GM18511 (cell line): ENCODE results near the gene CDH13.

Experiments
- ATAC-seq: cut with Tn5 transposase; IDR thresholded peaks from one replicate; pipeline ENCODE4 v1.9.1; 2021; ENCODE audit warnings: mild to moderate bottlenecking, moderate library complexity; ENCODE audit not compliant: unreplicated experiment

The CDH13 gene

DNA sequence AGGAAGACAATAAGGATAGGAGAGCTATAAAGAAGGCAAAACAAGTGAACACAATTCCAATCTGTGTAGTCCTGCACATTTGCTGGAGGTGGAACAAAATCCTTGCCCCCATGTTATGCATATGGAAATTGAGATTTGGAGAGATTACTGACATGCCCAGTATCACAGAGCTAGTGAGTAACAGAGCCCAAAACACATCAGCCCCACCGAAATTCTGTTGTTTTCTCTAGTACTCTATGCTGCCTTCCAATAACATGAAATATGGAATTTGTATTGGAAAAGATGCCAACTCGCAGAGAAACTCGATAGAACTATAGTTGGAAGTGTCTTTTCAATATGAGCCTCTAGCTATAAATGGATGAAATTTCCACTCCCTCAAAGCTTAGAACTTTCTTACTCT lies 456.6 kb downstream of the CDH13 start:
- no peak for ATAC-seq

- ATAC-seq, result no peak
Measured at GRCh38 chr16:83085660-83086059, 458.9 kb downstream of the CDH13 start.

GRCh38 chr16:83095941-83096692 lies 469.3 kb downstream of the CDH13 start:
- ATAC-seq, result no peak

DNA sequence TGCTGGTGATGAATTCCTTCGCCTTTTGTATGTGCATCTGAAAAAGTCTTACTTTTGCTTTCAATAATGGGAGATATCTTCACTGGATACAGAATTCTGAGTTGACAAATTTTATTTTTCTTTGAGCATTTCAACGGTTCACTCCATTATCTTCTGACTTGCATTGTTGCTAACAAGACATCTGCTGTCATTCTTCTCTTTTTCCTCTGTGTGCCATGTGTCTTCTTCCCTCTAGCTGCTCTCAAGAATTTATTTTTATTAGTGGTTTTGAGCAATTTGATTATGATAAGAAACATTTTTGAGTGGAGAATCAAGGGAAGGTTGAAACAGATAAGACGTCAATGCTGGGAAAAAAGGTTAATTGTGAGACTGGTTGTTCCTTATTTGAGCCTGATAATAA lies 471.8 kb downstream of the CDH13 start:
- ATAC-seq, result no peak

- no peak for ATAC-seq
Measured at GRCh38 chr16:83100679-83101078, 473.9 kb downstream of the CDH13 start.

GRCh38 chr16:83102336-83102735 lies 475.6 kb downstream of the CDH13 start:
- ATAC-seq, result no peak

DNA sequence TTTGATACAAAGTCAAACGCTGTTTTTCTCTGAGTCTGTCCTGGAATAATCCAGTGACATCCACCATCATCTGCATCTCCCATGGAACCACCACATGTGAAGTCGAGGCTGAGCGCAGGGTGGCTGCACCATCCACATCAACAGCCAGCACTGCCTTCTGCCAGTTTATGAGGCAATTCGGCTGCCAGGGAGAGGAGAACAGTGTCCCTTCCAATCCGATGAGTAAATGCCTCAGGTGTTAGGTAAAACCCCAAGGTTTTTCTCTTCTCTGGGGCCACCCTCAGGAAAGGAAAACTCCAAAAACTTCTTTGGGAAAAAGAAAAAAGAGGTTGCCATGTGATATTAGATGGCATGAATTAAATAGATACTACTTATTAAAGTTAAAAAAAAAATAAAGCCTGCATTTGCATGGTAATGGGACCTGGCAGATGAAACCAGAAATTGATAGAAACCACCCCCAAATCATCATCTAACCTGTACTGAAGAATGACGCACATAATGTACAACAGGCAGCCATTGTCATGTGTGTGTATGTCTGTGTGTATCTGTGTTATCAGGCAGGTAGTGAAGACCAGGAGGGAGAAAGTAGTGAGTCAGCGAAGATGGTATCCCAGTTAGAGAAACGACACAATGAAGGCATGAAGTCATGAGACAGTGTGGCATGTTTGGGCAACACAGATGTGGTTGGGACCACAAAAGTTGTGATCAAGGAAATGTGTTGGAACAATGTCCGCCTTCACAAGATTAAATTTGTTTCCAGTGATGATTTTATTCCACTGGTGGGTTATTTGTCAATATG lies 478.7 kb downstream of the CDH13 start:
- ATAC-seq, result no peak

GRCh38 chr16:83109490-83110125 lies 482.8 kb downstream of the CDH13 start:
- no peak for ATAC-seq

DNA sequence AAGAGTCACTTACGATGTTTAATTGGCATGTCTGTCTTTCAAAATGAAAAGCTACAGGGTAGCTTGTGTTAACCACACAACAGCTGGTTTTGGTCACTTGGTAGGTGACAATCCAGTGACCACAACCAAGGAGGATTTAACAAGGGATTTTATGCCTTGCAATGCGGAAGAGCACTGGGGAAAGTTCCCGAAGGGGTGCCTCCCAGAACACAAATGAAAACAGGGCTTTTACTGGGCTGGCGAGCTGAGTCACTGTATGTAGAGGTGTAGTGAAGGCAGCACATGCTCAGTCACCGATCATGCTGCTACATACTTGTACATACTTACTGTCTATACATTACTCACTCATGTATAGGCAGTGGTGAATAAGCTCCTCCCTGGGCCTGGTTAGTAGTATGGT lies 483.5 kb downstream of the CDH13 start:
- no peak for ATAC-seq

DNA sequence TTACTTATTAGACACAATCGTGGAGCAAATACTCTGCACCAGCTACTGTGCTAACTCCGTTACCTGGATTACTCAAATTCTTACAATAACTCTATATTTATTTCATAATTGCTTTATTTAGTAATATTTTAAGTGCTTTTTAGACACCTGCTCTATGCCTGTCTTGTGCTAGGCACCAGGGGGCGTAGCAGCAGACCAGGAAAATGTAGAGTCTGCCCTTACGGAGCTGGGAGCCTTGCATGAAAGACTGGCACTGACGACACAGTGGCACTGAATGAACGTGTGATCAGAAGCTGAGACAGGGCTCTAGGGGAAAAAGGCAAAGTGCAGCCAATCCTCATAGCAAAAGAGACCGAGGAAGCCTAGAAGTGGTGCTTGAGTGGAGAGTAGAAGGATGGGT lies 486.5 kb downstream of the CDH13 start:
- ATAC-seq, result no peak

DNA sequence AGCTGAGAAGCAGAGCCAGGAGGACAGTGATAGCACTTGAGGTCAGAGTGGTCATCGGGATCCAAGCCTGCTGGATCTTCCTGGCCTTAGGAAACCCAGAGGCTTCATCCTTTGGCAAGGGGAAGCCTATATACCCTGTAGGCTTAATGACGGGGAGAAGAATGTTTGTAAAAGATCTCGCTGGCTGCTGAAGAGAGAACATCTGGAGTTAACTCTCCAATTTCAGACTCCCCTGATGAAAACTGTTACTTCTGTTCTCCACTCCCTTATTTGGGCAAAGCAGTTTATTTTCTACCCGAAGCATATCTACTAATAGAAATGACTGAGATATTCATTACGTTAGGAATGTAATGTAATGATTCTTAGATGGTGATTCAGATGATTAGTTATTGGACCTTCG lies 487.0 kb downstream of the CDH13 start:
- ATAC-seq, result no peak

DNA sequence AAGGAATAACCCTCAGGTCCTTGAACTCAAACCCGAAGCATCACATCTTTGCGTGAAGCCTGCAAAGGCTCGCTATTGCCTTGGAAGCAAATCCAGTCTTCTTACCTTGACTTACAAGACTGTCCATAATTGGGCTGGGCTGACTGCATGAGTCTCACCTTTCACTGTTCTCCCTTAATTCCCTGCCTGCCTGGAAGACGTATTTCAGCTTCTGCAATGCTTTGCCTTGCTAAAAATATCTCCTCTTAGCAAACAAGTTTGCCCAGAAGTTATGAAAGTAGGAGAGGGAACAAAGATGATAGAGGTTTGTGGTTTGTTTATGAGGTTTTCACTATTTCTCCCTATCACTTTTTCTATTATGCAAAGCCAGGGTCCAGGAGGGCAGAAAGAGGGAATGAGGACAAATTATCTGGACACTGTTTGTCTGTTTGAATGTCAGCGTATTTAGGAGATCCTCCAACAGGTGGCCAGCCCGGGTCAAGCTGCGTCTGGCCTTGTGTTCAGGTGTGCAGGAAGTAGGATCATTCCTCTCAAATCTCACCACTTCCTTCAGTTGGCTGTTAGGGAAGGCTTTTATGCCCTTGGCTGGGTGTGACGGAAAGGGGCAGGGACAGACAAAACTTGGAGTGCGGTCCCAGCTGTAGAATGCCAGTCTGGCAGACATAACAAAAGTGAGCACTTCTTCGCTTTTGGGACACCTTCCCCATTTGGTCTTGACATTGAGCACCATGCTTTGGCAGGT lies 488.9 kb downstream of the CDH13 start:
- no peak for ATAC-seq

- no peak for ATAC-seq
Measured at GRCh38 chr16:83116274-83116892, 489.6 kb downstream of the CDH13 start.

GRCh38 chr16:83117810-83118209 lies 491.0 kb downstream of the CDH13 start:
- ATAC-seq, result no peak

GRCh38 chr16:83118365-83118764 lies 491.6 kb downstream of the CDH13 start:
- ATAC-seq, result no peak

DNA sequence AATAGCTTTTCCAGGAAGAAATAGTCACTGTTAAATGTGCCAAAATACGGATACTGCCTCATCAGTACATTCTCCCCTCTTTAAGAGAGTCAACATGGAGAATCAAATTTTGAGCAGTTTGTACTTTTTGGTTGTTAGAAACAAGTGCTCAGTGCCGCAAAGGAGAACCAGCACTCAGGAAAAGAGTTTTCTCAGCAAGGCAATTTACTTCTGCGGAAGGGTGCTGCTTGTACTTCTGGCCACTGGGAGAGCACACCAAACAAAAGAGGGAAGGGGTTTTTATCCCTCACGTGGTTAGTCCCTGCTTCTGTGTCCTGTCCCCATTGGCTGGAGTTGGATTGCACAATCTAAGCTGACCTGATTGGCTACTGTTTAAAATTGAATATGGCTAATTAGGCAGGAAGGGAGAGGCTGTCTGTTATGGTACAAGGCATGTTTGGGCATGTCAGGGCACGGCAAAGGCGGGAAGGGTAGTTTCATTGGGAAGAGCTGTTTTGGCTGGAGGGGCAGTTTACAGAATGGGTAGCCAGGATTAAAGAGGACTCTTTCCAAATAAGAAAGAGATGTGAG lies 499.3 kb downstream of the CDH13 start:
- no peak for ATAC-seq

GRCh38 chr16:83128041-83128440 lies 501.3 kb downstream of the CDH13 start:
- ATAC-seq, result no peak

DNA sequence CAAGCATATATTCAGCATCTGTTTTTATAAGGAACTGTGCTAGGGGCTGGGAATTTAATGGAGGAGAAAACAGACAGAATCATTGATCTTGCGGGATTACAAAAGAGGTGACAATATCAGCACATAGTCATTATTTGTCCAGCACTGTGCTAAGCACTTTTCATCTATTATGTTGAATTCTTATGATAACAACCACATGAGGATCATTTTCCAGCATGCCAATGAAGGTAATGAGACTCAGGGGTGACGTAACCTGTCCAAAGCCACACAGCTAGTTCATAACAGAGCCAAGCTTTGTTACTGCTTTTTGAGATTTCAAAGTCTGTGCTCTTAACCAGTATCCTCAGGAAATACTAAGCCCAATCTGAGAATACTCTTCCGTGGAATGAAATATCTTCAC lies 503.3 kb downstream of the CDH13 start:
- ATAC-seq, result no peak

- ATAC-seq, result no peak
Measured at GRCh38 chr16:83134638-83135037, 507.9 kb downstream of the CDH13 start.

DNA sequence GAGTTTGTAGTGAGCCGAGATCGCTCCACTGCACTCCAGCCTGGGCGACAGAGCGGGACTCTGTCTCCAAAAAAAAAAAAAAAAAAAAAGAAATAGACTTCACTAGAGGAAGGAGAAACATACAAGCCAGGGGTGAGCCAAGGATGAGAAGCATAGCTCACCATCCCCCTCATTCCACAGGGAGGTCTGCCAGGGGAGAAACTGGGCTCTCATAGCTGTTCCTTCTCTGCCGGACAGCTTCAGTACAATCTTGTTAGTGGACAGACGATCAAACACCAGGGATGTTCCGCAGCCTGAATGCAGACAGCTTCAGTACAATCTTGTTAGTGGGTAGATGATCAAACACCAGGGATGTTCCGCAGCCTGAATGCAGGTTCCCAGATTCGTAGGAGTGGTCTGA lies 509.6 kb downstream of the CDH13 start:
- no peak for ATAC-seq
